Right atrium auricular region (tissue), 2 donors: ENCODE measurements around the gene ATXN1. TPM values are rescaled to one million over a fixed set of nuclear protein-coding genes. Genes with fewer than 3 reads are reported as not detected.

ENCODE experiments used
- DNase-seq: peaks from one replicate; pipeline ENCODE4 v3.0.0-alpha.2; 2019; ENCODE audit warnings: low spot score
- H3K27ac ChIP-seq, 2 donors: fragments of 200-600 bp; sonication (generic); 1 replicate in 1 of 2; 2 replicates in 1 of 2; pipeline ENCODE4 v1.5.1; 2016 to 2019
- H3K27me3 ChIP-seq, 2 donors: fragments of 200-600 bp; sonication (generic); one replicate each; pipeline versions ENCODE4 v1.5.1 to v1.6.0; 2017 to 2019
- H3K36me3 ChIP-seq: fragments of 200-600 bp; sonication (generic); one replicate; pipeline ENCODE4 v1.5.1; 2016
- H3K4me1 ChIP-seq, 2 donors: fragments of 200-600 bp; sonication (generic); one replicate each; pipeline versions ENCODE4 v1.5.1 to v1.6.0; 2017 to 2019
- H3K4me3 ChIP-seq, 2 donors: fragments of 200-600 bp; sonication (generic); 1 replicate in 1 of 2; 2 replicates in 1 of 2; pipeline ENCODE4 v1.5.1; 2017 to 2019; ENCODE audit warnings: mild to moderate bottlenecking in 1 of 2, moderate library complexity in 1 of 2
- H3K9me3 ChIP-seq, 2 donors: fragments of 200-600 bp; sonication (generic); one replicate each; pipeline ENCODE4 v1.5.1; 2019
- total RNA-seq, 2 donors: library from RNA; depleted of rRNA; stranded (reverse); fragments of >200 nt; gene quantifications; one replicate each; pipeline ENCODE4 v1.1.0, GENCODE V29; 2016
- TF ChIP-seq, protein P1 (sequence below), 2 donors: fragments of 200-600 bp; sonication (generic); IDR thresholded peaks; one replicate each; pipeline ENCODE4 v1.5.1; 2019; ENCODE audit warnings: antibody characterized with exemption in 2 of 2

ATXN1 gene
- total RNA-seq, 2 donors from 2014 or later = 41.8 to 62.0 TPM

DNA sequence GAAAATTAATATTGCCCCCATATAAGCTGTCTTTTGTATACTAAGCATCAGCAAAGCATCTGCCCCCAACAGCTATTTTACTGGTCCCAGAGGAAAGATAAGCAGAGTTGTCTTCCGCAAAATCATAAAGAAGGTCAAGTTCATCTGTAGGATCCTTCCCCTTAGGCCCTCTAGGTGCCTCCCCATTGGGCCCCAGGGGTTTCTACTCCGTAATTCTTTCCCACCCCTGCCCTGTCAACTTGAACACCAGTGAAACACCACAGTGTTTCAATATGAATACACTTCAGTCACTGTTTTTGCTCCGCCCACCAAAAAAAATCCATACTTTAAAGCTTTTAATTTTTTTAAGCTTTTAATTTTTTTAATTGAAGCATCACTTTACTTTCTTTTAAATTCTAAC, 159.2 kb downstream of the ATXN1 start:
- no peak overlapping the region for H3K4me3 ChIP-seq
- H3K36me3 ChIP-seq = no peaks in the 10 kb centered on the region
- no peaks in the 10 kb centered on the region for H3K4me1 ChIP-seq
- H3K27ac ChIP-seq = no peak overlapping the region
- TF ChIP-seq, protein P1, sequence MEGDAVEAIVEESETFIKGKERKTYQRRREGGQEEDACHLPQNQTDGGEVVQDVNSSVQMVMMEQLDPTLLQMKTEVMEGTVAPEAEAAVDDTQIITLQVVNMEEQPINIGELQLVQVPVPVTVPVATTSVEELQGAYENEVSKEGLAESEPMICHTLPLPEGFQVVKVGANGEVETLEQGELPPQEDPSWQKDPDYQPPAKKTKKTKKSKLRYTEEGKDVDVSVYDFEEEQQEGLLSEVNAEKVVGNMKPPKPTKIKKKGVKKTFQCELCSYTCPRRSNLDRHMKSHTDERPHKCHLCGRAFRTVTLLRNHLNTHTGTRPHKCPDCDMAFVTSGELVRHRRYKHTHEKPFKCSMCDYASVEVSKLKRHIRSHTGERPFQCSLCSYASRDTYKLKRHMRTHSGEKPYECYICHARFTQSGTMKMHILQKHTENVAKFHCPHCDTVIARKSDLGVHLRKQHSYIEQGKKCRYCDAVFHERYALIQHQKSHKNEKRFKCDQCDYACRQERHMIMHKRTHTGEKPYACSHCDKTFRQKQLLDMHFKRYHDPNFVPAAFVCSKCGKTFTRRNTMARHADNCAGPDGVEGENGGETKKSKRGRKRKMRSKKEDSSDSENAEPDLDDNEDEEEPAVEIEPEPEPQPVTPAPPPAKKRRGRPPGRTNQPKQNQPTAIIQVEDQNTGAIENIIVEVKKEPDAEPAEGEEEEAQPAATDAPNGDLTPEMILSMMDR (IDR thresholded peaks at IDR 0.05) = no peak
- no peaks in the 10 kb centered on the region for H3K9me3 ChIP-seq
- DNase-seq = no peak
- no peaks in the 10 kb centered on the region for H3K27me3 ChIP-seq

DNA sequence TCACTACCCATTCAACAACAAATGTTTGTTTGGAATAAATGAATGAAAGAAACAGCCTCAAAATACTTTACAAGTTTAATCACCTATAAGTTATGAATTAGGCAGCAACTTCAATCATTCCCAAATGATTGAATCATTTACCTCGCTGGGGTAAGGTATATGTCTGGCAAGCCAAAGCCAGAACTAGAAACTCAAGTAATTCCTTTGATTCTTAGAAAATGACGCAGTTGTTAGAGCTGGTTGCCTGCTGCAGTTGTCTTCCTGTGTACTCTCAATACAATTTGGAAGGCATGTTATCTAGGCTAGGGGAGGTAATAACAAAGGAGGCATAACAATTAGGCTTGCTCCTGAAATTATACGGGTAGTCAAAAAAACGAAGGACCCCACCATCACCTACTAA, 160.6 kb downstream of the ATXN1 start:
- TF ChIP-seq, protein P1 (IDR thresholded peaks at IDR 0.05) = no peak
- no peak for DNase-seq
- no peak overlapping the region for H3K27ac ChIP-seq
- no peaks in the 10 kb centered on the region for H3K36me3 ChIP-seq
- H3K27me3 ChIP-seq = no peaks in the 10 kb centered on the region
- no peaks in the 10 kb centered on the region for H3K9me3 ChIP-seq
- H3K4me3 ChIP-seq = no peak overlapping the region
- H3K4me1 ChIP-seq = no peaks in the 10 kb centered on the region

DNA sequence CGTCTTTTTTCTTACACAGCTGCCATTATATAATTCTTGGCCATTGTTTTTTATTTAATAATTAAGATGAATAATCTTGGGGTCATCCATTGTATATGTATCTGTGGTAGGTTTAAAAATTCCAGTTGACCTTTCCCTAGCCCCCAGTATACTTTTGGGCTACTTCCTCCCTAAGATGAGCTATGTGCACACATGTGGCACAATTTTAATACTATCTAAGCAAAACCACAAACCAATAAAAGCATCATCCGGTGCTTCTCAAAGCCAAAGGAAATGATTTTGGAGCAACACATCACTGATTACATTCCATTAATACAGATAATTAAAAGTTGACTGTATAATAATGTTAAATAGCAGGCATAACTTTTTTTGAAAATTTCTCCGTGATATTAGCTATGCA, 161.2 kb downstream of the ATXN1 start:
- DNase-seq = no peak
- TF ChIP-seq, protein P1 (IDR thresholded peaks at IDR 0.05) = no peak
- no peak overlapping the region for H3K4me3 ChIP-seq
- no peaks in the 10 kb centered on the region for H3K9me3 ChIP-seq
- H3K27me3 ChIP-seq = no peaks in the 10 kb centered on the region
- no peak overlapping the region for H3K27ac ChIP-seq
- H3K4me1 ChIP-seq = no peaks in the 10 kb centered on the region
- H3K36me3 ChIP-seq = no peaks in the 10 kb centered on the region

DNA sequence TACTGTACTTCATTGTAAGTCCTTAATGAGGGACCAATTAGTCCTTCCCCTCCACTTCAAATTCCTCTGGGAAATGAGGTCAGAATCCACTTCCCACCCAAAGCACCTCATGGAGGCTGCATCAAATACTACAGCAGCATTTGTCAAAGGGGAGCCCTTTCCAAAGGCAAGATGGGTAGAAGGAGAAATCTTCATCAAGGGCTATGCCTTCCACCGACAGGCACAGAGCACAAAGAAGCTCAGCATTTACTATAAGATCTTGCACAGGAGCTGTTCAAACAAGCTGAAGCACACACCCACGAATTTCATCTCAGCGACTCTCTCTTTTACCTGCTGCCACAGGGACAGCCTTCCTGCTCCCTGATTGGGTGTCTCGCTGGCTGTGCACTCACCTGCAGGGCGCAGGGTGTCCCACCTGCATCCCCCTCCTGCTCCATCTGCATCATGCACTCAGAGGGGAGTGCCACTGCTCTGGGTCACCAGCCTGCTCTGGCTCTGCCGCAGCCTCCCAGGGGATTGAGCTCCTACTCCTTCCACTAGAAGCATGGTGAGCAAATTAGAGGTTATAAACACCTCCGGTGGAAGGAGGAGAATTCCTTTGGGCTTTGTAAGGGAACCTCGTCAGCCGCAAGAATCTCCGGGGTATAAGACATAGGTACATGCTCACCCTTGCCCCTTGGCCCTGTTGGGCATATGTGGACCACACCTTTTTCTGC, 164.5 kb downstream of the ATXN1 start:
- TF ChIP-seq, protein P1 (IDR thresholded peaks at IDR 0.05) = no peak
- H3K27ac ChIP-seq = no peak overlapping the region
- H3K27me3 ChIP-seq = no peaks in the 10 kb centered on the region
- H3K9me3 ChIP-seq = no peaks in the 10 kb centered on the region
- H3K36me3 ChIP-seq = no peaks in the 10 kb centered on the region
- DNase-seq = no peak
- H3K4me1 ChIP-seq = no peaks in the 10 kb centered on the region
- no peak overlapping the region for H3K4me3 ChIP-seq

DNA sequence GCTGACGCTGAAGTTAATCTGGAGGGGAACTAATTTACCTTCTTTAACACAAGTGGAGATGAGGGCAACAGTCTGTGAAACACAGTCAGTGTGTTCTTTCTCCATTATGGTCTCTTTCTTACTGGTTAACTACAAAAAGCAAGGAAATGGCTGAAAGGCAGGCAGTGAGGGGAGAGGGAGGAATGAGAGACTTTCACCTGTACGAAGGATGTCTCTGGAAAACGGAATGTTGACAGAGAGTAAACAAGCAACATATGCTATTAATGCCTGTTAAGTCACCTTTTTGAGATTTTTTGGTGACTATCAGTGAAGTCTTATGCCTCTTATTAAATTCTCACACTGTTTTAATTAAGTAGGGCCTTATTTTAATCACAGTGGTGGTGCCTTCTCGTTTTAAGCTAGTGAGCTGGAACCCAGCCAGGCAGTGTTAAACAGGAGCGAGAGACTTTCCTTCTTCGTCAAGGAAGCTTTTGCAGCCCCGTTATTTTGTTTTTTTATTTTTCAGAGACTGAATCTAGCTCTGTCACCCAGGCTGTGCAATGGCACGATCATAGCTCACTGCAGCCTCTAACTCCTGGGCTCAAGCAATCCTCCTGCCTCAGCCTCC, 165.6 kb downstream of the ATXN1 start:
- Histone ChIP-seq H3K27ac (no peak overlapping the region), H3K27me3 (no peaks in the 10 kb centered on the region)

More for the DNA sequence above, 165.6 kb downstream of the ATXN1 start:
- Histone ChIP-seq H3K4me1 (no peaks in the 10 kb centered on the region), H3K36me3 (no peaks in the 10 kb centered on the region), H3K4me3 (no peak overlapping the region), H3K9me3 (no peaks in the 10 kb centered on the region)
- TF ChIP-seq, protein P1 (IDR thresholded peaks at IDR 0.05) = no peak
- DNase-seq = no peak
